Stimulated activated CD4-positive, alpha-beta T cell treated with anti-CD3 and anti-CD28 coated beads, Interleukin-4, amount 100 ng/mL, for 24 hours (primary cell): ENCODE measurements around the gene VTI1A.
"Not testable (repeated sequence)": the region's sequence is repeated elsewhere in the genome, so short reads cannot be mapped to it uniquely, and the experiment has no call there.

Experiments used
- DNase-seq: peaks from one replicate; pipeline ENCODE4 v3.0.0-alpha.2; 2020

Gene VTI1A

DNA sequence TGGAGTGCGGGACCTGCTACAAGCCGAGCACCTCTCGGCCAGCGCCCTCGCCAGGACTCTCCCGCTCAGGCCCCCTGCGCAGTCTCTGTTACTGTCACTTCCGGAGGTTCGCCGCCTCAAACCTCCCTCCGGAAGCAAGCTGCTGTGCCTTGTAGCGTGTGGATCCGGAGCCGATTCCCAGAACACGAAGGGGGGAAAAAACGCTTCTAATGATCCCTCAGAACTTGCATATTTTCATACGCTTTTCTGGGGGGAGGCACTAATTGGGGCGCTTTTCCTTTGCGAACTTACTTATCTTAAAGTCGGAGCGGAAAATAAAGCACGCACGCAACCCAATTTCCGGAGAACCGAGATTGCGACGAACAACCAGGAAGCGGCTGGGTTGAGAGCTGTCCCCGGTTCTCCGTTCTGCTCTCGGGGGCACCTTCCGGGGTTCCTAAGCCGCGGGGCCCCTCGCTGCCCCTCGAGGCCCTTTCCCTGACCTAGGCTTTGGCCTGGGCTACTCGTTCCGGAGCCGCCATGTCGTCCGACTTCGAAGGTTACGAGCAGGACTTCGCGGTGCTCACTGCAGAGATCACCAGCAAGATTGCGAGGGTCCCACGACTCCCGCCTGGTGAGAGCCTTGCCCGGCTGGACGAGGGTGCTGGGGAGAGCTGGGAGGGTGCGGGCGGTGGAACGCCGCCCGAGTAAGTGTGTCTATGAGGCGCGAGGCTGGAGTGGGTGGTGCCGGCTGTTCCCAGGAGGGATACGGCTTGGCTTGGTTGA lies at the start of gene VTI1A, which contains the start of gene ZDHHC6:
Gene VTI1A, plus strand, starts transcription at position 361 of the 765 bp plus-strand sequence. Its CDS starts 159 bp downstream, at position 520.
Gene ZDHHC6, minus strand, starts transcription at position 60 of the 765 bp plus-strand sequence. CDS start 1,478 bp downstream, outside the sequence.
- DNase-seq = peak; percentile 86

- DNase-seq = no peak
Observed at GRCh38 chr10:112397592-112397991, 49.4 kb upstream of the VTI1A start.

DNA sequence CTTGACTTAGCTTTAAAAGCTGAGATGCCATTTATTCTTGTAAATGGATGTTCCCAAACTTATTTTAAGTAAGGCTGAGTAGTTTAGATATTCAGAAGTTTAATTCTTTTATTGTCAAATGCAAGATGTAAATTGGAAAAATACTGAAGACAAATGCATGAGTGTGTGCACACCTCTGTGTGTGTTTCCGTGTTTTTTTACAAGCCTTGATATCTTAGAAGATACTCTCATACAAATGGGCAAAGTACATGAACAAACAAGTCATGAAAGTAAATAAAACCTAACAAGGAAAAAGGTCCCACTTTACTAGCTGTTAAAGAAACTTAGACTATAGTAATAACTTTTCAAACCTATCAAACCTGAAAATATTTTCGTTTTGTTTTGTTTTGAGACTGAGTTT lies 44.1 kb upstream of the VTI1A start:
- no peak for DNase-seq

GRCh38 chr10:112404617-112405016 lies 42.4 kb upstream of the VTI1A start:
- no peak for DNase-seq

- DNase-seq = not testable (repeated sequence)
Observed at GRCh38 chr10:112406806-112407205, 40.2 kb upstream of the VTI1A start.

DNA sequence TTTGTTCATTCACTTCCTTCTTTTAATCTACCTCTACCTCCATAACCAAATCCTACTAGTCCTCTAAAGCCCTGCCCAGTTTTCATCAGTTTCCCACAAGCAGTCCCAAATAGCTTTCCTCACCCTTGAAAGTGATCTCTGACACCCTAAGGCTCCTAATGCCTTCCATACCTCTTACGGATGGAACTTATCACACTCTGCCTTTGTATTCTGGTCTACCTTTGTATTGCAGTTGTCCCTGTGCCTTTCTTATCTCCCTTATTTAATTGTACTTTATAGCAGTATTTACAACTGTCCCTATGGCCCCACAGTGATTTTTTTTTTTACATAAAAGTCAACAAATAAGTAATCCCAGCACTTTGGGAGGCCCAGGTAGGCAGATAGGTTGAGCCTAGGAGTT lies 39.3 kb upstream of the VTI1A start:
- no peak for DNase-seq

DNA sequence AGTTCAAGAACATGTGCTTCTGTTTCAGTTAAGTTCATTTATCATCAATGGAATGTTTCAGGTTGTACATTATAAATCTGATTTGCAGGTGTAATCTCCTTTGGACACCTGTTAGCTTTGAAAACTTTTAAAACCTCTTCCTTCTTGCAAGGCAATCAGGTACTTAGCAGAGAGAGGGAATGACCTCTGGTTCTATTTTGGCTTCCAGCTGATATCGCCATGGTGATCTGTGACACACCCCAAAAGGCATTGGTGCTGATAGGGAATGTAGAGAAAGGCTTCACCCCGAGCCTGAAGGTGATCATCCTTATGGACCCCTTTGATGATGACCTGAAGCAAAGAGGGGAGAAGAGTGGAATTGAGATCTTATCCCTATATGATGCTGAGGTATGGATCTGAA lies 37.7 kb upstream of the VTI1A start:
- no peak for DNase-seq

GRCh38 chr10:112409755-112410154 lies 37.3 kb upstream of the VTI1A start:
- no peak for DNase-seq

DNA sequence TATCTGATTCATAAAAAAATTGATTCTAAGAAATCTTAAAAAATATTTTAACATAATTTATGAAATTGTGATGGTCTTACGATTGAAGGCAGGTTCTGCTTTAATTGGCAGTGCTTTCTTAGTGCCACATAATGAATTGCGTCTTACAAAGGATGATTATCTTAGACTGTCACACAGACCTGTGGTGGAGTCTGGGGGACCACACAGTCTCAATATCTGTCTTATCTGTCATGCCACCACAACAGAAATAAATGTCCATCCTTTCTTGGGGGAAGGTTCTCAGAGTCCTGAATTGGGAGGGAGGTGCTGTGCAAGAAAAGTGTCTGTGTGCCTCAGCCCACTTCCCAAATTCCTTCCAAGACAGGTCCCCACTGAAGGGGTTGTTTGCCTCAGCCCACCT lies 34.3 kb upstream of the VTI1A start:
- DNase-seq = no peak

GRCh38 chr10:112421731-112422130 lies 25.3 kb upstream of the VTI1A start:
- no peak for DNase-seq

- DNase-seq = no peak
Observed at GRCh38 chr10:112424651-112425050, 22.4 kb upstream of the VTI1A start.

DNA sequence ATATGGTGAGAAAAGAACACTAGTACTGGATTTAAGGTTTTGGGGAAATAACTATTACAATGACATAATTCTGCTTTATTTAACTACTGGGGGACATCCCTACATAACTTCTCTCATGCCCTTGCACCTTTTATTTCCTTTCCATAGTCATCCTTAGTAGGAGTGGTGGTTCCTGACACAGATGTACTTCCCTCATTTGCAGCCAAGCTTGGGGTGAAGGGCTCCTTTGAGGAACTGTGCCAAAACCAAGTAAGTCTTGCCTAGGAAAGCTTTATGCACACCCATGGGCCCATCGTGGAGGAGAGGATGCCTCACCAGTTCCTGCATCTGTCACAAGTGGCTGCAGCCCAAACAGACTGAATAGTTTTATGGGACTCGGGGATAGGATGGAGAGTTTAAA lies 20.9 kb upstream of the VTI1A start:
- DNase-seq = no peak

DNA sequence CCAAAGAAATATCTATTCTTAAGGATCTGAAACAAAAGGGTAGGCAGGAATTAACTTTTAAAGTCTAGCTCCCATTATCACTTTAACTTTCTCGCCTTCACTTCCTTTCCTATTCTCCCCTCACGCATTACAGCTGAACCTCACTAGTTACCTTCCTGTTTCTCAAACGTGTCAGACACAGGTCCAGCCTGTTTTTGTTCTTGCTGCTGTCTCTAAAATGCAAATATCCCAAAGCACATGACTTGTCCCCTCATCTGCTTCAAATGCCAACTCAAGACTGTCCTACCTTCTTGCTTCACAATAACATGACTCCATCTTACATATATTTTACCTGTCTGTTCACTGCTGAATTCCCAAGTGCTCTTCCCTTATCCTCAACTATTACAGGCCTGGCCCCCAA lies 17.9 kb upstream of the VTI1A start:
- DNase-seq = no peak

GRCh38 chr10:112429654-112430230 lies 17.3 kb upstream of the VTI1A start:
- no peak for DNase-seq

GRCh38 chr10:112433136-112433535 lies 13.9 kb upstream of the VTI1A start:
- no peak for DNase-seq

- no peak for DNase-seq
Observed at GRCh38 chr10:112434988-112435619, 11.9 kb upstream of the VTI1A start.

DNA sequence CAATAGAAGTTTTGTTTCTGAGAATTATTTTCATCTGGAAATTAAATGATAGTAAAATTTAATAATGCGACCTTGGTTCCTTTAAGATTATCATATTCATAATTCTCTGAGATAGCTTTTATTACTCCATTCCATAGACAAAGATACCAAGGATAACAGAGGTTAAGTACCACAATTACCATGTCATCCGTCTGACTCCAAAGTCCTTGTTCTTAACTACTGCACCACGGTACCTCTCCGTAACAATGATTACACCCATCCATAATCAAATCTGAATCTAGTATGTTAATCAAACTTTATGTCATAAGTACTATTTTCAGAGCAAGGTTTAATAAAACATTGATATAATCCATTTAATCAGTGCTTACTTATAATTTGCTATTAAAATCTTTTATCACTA lies 8.7 kb upstream of the VTI1A start:
- no peak for DNase-seq

GRCh38 chr10:112441520-112441919 lies 5.5 kb upstream of the VTI1A start:
- DNase-seq = no peak

- DNase-seq = no peak
Observed at GRCh38 chr10:112442063-112442462, 5.0 kb upstream of the VTI1A start.

- DNase-seq = no peak
Observed at GRCh38 chr10:112446055-112446854, 760 bp upstream of the VTI1A start.

DNA sequence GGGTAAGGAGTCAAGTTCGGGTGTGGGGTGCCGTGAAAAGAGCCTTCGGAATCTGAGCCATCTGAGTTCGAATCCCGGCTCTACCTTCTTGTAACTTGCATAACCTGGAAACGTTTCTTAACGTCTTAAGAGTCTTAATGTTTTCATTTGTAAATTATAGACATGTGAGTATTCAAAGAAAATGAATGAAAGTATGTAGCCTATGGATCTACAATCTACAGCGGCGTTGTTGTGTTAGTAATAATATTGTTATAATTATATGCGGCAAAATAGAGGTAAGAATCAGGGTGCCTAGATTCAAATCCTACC lies 559 bp downstream of the VTI1A start:
- no peak for DNase-seq

- no peak for DNase-seq
Observed at GRCh38 chr10:112448888-112449287, 1.9 kb downstream of the VTI1A start.
